NB4 (cell line): Measurements from ENCODE around the gene CAMKMT.

ENCODE experiments used
- DNase-seq: peaks from one replicate; pipeline ENCODE4 v3.0.0; 2010; ENCODE audit warnings: low read depth
- H3K4me3 ChIP-seq: one replicate; pipeline ENCODE4 v1.5.1; 2011; ENCODE audit warnings: mild to moderate bottlenecking, low read depth, low read length, moderate library complexity
- MYC ChIP-seq: IDR thresholded peaks from 2 replicates; pipeline ENCODE4 v1.6.1; 2011; ENCODE audit warnings: low read depth, low read length
- POLR2A ChIP-seq: IDR thresholded peaks from 2 replicates; pipeline ENCODE4 v1.6.1; 2011; ENCODE audit warnings: mild to moderate bottlenecking; ENCODE audit not compliant: insufficient read length; ENCODE audit errors: extremely low read depth
- TF ChIP-seq, protein P1 (sequence below): IDR thresholded peaks from one replicate; pipeline ENCODE4 v1.5.1; 2012; ENCODE audit warnings: low read depth, low read length
- TF ChIP-seq, protein P2 (sequence below): IDR thresholded peaks from 2 replicates; pipeline ENCODE4 v1.6.1; 2011; ENCODE audit warnings: low read depth, low read length

Gene CAMKMT

DNA sequence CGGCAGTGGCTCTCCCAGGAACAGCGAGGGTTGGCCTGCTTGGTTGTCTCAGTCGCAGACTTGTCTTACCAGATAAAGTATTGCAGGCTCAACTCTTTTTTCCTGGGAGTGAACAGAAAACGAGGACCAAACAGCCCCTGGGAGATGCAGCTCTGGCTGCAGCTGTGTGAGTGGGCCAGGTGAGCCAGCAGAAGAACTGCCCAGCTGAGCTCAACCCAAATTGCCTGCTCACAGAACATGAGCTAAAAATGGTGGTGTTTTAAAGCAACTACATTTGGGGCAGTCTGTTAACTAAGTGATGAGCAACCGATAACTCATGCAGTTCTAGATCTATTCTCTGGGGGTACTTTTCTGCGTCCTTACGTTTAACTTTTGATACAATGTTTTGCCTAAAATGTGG is 418.7 kb downstream of the CAMKMT start:
- DNase-seq: no peak
- TF ChIP-seq, protein P1, sequence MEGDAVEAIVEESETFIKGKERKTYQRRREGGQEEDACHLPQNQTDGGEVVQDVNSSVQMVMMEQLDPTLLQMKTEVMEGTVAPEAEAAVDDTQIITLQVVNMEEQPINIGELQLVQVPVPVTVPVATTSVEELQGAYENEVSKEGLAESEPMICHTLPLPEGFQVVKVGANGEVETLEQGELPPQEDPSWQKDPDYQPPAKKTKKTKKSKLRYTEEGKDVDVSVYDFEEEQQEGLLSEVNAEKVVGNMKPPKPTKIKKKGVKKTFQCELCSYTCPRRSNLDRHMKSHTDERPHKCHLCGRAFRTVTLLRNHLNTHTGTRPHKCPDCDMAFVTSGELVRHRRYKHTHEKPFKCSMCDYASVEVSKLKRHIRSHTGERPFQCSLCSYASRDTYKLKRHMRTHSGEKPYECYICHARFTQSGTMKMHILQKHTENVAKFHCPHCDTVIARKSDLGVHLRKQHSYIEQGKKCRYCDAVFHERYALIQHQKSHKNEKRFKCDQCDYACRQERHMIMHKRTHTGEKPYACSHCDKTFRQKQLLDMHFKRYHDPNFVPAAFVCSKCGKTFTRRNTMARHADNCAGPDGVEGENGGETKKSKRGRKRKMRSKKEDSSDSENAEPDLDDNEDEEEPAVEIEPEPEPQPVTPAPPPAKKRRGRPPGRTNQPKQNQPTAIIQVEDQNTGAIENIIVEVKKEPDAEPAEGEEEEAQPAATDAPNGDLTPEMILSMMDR: no peak
- TF ChIP-seq MYC (no peak), POLR2A (no peak)
- TF ChIP-seq, protein P2, sequence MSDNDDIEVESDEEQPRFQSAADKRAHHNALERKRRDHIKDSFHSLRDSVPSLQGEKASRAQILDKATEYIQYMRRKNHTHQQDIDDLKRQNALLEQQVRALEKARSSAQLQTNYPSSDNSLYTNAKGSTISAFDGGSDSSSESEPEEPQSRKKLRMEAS: no peak
- no peak overlapping the region for H3K4me3 ChIP-seq

DNA sequence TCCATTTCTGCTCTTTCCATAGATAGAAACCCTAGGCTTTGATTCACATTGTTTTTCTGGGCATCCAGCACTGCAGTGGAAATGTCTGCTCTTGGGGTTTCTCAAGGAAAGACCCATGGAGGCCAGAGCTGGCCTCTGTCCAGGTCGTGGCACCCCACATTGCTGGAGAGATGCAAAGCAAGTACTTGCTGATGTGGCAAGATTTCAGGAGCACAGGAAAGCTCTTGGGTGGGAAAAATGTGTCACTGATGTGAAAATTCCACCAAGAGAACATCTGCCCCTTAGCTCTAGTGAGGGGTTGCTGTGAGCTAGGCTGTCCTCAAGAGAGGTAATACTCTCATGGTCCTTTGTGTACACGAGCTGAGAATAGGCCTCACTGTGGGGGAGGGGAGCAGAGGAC is 423.7 kb downstream of the CAMKMT start:
- no peak overlapping the region for H3K4me3 ChIP-seq
- no peak for DNase-seq
- TF ChIP-seq, protein P1: no peak
- TF ChIP-seq POLR2A (no peak), MYC (no peak)
- TF ChIP-seq, protein P2: no peak

DNA sequence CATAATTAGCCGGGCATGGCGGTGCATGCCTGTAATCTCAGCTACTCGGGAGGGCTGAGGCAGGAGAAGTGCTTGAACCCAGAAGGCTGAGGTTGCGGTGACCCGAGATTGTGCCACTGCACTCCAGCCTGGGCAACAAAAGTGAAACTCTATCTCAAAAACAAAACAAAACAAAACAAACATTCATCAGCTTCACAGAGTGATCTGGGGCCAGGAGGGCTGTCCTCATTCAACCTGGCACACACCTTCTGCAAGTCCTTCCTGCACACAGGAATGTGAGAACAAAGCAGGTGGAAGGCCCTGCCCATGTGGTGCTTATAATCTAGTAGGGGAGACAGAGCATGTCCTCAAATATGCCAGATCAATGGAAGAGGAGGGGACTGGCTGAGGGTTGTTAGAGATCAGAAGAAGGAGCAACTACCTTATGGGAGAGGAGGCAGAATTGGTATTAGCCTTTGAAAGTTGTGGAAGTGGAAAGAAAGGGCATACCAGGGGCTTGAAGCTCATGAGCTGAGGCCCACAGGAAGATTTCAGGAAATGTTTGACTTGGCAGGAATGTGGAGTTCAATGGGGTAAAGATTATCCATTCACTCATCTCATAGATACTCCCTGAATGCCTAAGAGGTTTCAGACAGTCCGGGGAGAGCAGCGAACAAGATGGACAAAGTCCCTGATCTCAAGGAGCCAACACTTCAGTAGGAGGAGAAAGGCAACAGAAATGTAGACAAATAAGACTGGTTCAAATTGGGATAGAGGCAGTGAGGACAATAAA is 424.5 kb downstream of the CAMKMT start:
- no peak for TF ChIP-seq POLR2A
- no peak for DNase-seq
- H3K4me3 ChIP-seq: no peak overlapping the region

DNA sequence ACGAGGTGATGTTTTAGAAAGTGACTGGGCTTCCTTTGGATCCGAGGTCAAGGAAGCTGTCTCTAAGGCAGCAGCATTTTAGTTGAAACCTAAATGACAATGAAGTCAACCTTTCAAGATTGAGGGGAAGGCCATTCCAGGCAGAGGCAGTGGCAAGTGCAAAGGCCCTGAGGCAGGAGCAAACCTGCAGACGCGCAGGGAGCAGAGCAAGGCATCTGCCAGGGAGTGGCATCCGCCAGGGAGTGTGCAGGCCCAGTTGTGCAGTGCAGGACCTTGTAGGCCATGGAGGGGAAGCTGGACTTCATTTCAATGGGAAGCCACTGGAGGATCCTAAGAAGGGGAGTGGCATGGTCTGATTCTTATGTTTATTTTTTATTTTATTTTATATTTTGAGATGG is 425.1 kb downstream of the CAMKMT start:
- TF ChIP-seq POLR2A: no peak
- no peak for TF ChIP-seq MYC
- TF ChIP-seq, protein P1: no peak
- TF ChIP-seq, protein P2: no peak
- no peak for DNase-seq
- H3K4me3 ChIP-seq: no peak overlapping the region

DNA sequence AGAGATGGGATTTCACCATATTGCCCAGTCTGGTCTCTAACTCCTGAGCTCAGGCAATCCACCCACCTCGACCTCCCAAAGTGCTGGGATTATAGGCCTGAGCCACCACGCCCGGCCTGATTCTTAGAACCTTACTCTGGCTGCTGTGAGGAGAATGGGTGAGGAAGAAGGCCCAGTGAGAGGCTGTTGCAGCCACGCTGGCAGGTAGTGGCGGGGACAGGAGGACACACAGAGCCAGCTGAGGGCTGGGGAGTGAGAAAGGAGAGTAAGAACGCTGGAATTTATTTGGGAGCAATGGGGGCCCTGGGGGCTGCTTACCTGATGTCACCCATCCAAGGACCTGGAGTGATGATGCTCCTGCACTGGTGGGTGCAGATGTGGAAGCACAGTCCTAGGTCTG is 425.9 kb downstream of the CAMKMT start:
- no peak for DNase-seq
- TF ChIP-seq, protein P1: no peak
- TF ChIP-seq MYC: no peak
- TF ChIP-seq, protein P2: no peak
- no peak for TF ChIP-seq POLR2A
- H3K4me3 ChIP-seq: no peak overlapping the region

DNA sequence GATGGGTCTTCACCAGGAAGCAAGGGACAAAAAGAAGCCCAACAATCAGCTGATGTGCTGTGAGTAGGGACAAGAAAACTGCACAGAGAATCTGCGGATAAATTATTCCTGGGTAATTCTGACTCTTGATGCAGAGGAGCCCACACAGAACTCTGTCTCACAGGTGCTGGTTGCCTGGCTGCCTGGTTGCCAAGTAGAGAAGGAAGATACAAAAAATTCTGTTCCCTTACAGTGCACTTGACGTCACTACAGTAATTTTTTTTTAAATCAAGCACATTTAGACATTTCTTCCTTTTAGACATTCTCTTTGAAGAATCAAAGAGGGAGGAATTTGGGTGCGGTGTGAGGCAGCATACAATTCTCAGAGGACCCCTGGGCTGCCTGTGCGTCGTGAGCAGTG is 427.7 kb downstream of the CAMKMT start:
- no peak for TF ChIP-seq POLR2A
- TF ChIP-seq MYC: no peak
- TF ChIP-seq, protein P2: no peak
- no peak for DNase-seq
- H3K4me3 ChIP-seq: no peak overlapping the region
